Prostate gland (tissue), 2 donors: Measurements from ENCODE around the gene EHBP1. TPM values are rescaled to one million over a fixed set of nuclear protein-coding genes. Genes with fewer than 3 reads are reported as not detected.

Source experiments
- DNase-seq: peaks from one replicate; pipeline ENCODE4 v3.0.0-alpha.2; 2019; ENCODE audit warnings: low spot score
- H3K27ac ChIP-seq, 2 donors: fragments of 200-600 bp; sonication (generic); 2 replicates each; pipeline ENCODE4 v1.5.1; 2017 to 2019
- H3K27me3 ChIP-seq: fragments of 200-600 bp; sonication (generic); replicated peaks from 2 replicates; pipeline ENCODE4 v1.5.1; 2019; ENCODE audit not compliant: insufficient read depth
- H3K36me3 ChIP-seq, 2 donors: fragments of 200-600 bp; sonication (generic); 1 replicate in 1 of 2; 2 replicates in 1 of 2; pipeline versions ENCODE4 v1.5.1 to v1.8.1; 2017 to 2019
- H3K4me1 ChIP-seq: fragments of 200-600 bp; sonication (generic); replicated peaks from 2 replicates; pipeline ENCODE4 v1.5.1; 2019
- H3K4me3 ChIP-seq, 2 donors: fragments of 200-600 bp; sonication (generic); 2 replicates each; pipeline ENCODE4 v1.5.1; 2017 to 2019
- H3K9me3 ChIP-seq: fragments of 200-600 bp; sonication (generic); 2 replicates; pipeline ENCODE4 v1.5.1; 2017
- CTCF ChIP-seq, 4 experiments: fragments of 200-600 bp in 2 of 4; fragments of 450-650 bp in 2 of 4; sonication (generic) in 2 of 4; IDR thresholded peaks; 1 replicate in 3 of 4; 2 replicates in 1 of 4; pipeline ENCODE4 v1.5.1; 2016 to 2019; ENCODE audit warnings: antibody characterized with exemption in 4 of 4, mild to moderate bottlenecking in 2 of 4, moderate library complexity in 2 of 4
- POLR2A ChIP-seq: fragments of 450-650 bp; IDR thresholded peaks from one replicate; pipeline ENCODE4 v1.6.1; 2016; ENCODE audit warnings: antibody characterized with exemption, mild to moderate bottlenecking
- POLR2AphosphoS5 ChIP-seq: sonication (generic); formaldehyde crosslinking; IDR thresholded peaks from one replicate; pipeline ENCODE4 v1.6.1; 2017; ENCODE audit warnings: antibody characterized with exemption
- WGBS: methylation state at CpG from one replicate; pipeline ENCODE4 v1.1.5; 2018; 5-methylcytosine and 5-hydroxymethylcytosine counted together
- intact Hi-C: fragments of 100-400 bp; cut with DNase I; formaldehyde crosslinking; loops from one replicate; pipeline ENCODE4 v1.14.2; 2022
- total RNA-seq, 2 donors: library from RNA; depleted of rRNA; stranded (reverse); fragments of >200 nt; gene quantifications; one replicate each; pipeline ENCODE4 v1.1.0, GENCODE V29; 2016

Gene EHBP1
- total RNA-seq, 2 donors from 2014 or later = 26.5 to 30.3 TPM

DNA sequence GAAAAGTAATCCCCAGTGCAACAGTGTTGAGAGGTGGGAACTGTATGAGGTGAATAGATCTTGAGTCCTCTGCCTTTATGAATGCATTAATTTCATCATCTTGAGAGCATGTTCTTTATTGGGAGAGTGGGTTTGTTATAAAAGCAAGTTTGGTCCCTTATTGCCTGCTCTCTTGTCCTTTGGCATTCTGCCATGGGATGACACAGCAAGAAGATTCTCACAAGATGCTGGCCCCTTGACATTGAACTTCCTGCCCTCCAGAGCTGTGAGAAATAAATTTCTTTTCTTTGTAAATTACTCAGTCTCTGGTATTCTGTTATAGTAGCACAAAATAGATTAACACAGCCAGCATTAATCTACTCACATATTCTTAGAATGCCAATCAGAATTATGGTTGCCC lies 108.6 kb downstream of the EHBP1 start:
- no peak for DNase-seq
- no peaks in the 10 kb centered on the region for H3K36me3 ChIP-seq
- no peak overlapping the region for H3K27ac ChIP-seq
- no peak for TF ChIP-seq POLR2A
- TF ChIP-seq POLR2AphosphoS5 = no peak
- no peak for TF ChIP-seq CTCF (IDR thresholded peaks at IDR 0.05)
- no peak overlapping the region for H3K4me3 ChIP-seq
- no peaks in the 10 kb centered on the region for H3K4me1 ChIP-seq
- H3K9me3 ChIP-seq = no peaks in the 10 kb centered on the region
- H3K27me3 ChIP-seq = no peaks in the 10 kb centered on the region
- intact Hi-C loops = no loop called here

DNA sequence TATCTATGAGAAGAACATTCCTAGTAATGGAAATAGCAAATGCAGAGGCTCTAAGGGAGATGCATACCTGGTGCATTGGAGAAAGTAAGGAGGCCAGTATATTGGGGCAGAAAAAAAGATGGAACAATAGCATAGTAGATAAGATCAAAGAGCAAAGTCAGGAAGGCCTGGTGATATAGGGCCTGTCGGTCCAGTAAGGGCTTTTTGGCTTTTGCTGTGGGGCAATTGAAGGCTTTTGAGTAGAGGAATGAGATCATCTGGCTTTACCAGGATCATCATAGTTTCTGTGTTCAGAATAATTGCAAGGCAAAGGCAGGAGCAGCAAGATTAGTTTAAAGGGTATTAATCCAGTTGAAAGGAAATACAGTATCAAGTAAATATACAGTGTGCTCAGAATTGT lies 111.8 kb downstream of the EHBP1 start:
- 48% methylated on average over 1 of the region's 1 CpG for WGBS

GRCh38 chr2:62817995-62818713 lies 112.6 kb downstream of the EHBP1 start:
- no peak for DNase-seq
- no peak overlapping the region for H3K27ac ChIP-seq
- no peaks in the 10 kb centered on the region for H3K9me3 ChIP-seq
- 91% methylated on average over 2 of the region's 2 CpGs for WGBS
- no peak for TF ChIP-seq POLR2A
- TF ChIP-seq POLR2AphosphoS5 = no peak
- no peak for TF ChIP-seq CTCF (IDR thresholded peaks at IDR 0.05)
- intact Hi-C loops = no loop called here
- H3K4me1 ChIP-seq = no peaks in the 10 kb centered on the region
- H3K27me3 ChIP-seq = no peaks in the 10 kb centered on the region
- H3K4me3 ChIP-seq = no peak overlapping the region
- H3K36me3 ChIP-seq = no peaks in the 10 kb centered on the region

More for the DNA sequence above, 111.8 kb downstream of the EHBP1 start:
- Histone ChIP-seq H3K36me3 (no peaks in the 10 kb centered on the region), H3K27ac (no peak overlapping the region), H3K4me3 (no peak overlapping the region), H3K27me3 (no peaks in the 10 kb centered on the region), H3K4me1 (no peaks in the 10 kb centered on the region), H3K9me3 (no peaks in the 10 kb centered on the region)
- DNase-seq = no peak
- TF ChIP-seq POLR2A = no peak
- no peak for TF ChIP-seq CTCF (IDR thresholded peaks at IDR 0.05)
- no peak for TF ChIP-seq POLR2AphosphoS5
- intact Hi-C loops = no loop called here

- H3K9me3 ChIP-seq = no peaks in the 10 kb centered on the region
- H3K27ac ChIP-seq = no peak overlapping the region
- H3K4me3 ChIP-seq = no peak overlapping the region
- WGBS = 86% methylated on average over 3 of the region's 3 CpGs
- DNase-seq = no peak
- H3K36me3 ChIP-seq = no peaks in the 10 kb centered on the region
- TF ChIP-seq CTCF (IDR thresholded peaks at IDR 0.05) = no peak
- TF ChIP-seq POLR2AphosphoS5 = no peak
- no peak for TF ChIP-seq POLR2A
- intact Hi-C loops = no loop called here
- no peaks in the 10 kb centered on the region for H3K4me1 ChIP-seq
- H3K27me3 ChIP-seq = no peaks in the 10 kb centered on the region
Measured at GRCh38 chr2:62822549-62822948, 117.0 kb downstream of the EHBP1 start.

DNA sequence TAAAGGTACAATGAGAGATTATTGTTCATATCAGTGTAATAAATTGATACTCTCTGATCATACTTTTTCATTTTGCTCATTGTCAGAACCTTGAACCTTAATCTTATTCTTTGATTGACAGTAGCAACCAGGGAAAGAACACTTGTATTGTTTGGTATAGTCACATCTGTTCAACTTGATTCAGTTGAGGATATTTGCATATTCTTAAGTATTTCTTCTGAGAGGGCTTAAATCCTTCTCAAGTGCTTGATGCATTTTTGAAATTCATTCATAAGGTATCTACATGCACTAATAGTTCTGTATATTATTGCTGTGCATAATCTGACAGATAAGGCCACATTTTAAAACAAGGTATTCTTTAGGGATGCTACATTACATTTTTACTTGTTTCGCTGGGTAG lies 118.9 kb downstream of the EHBP1 start:
- 98% methylated on average over 1 of the region's 1 CpG for WGBS
- Histone ChIP-seq H3K27ac (no peak overlapping the region), H3K9me3 (no peaks in the 10 kb centered on the region), H3K27me3 (no peaks in the 10 kb centered on the region), H3K4me1 (no peaks in the 10 kb centered on the region), H3K36me3 (no peaks in the 10 kb centered on the region), H3K4me3 (no peak overlapping the region)
- no peak for TF ChIP-seq CTCF (IDR thresholded peaks at IDR 0.05)
- no peak for TF ChIP-seq POLR2AphosphoS5
- no peak for TF ChIP-seq POLR2A
- no peak for DNase-seq
- intact Hi-C loops = no loop called here
